Measurements from ENCODE around the gene KLK14.

GRCh38 chr19:51059715-51060114, 23.0 kb downstream of the KLK14 start:
- TF ChIP-seq CTCF (IDR thresholded peaks at IDR 0.05; ENCODE audit: insufficient read depth, low read length, poor library complexity, severe bottlenecking) = no peak
- TF ChIP-seq EZH2phosphoT487 (conservative IDR thresholded peaks at IDR 0.05; ENCODE audit: low read length) = no peak
